ENCODE data around the gene FEV. TPM values are rescaled to one million over a fixed set of nuclear protein-coding genes. Genes with fewer than 3 reads are reported as not detected.
A peak's percentile ranks its signal among the peaks of the same experiment; 100 is the strongest.

The FEV gene
- total and polyA plus RNA-seq, 2 experiments from 2014 or later, result 0.58 to 0.70 TPM

GRCh38 chr2:219030177-219030940, 45.4 kb upstream of the FEV start:
- Histone ChIP-seq H3K4me1 (ENCODE audit: insufficient read depth) (no peaks in the 10 kb centered on the region), H3K27me3 (peaks cover 14% of the 10 kb centered on the region), H4K20me1 (ENCODE audit: insufficient read depth, poor library complexity, severe bottlenecking) (no peaks in the 10 kb centered on the region), H3K27ac (no peak overlapping the region), H3K79me2 (no peaks in the 10 kb centered on the region), H3K4me3 (no peak overlapping the region), H3K9me2 (replicated peaks; ENCODE audit: insufficient read depth) (no peaks in the 10 kb centered on the region), H3K36me3 (replicated peaks; ENCODE audit: insufficient read depth, low read depth) (no peaks in the 10 kb centered on the region), H3K4me2 (no peak overlapping the region), H2AFZ (no peak overlapping the region), H3K9me3 (ENCODE audit: low read depth) (no peaks in the 10 kb centered on the region)
- WGBS (ENCODE audit: low lambda C conversion rate, missing lambda C conversion rate), result 81% methylated on average over 15 of the region's 16 CpGs
- TF ChIP-seq EZH2 (IDR thresholded peaks at IDR 0.05; ENCODE audit: borderline replicate concordance) (no peak), EZH2phosphoT487 (IDR thresholded peaks at IDR 0.05; ENCODE audit: low read depth, severe bottlenecking, unreplicated experiment) (no peak), CTCF (IDR thresholded peaks at IDR 0.05; ENCODE audit: poor library complexity) (no peak)
- no peak for DNase-seq (ENCODE audit: low spot score)

GRCh38 chr2:219029829-219030165, 44.8 kb upstream of the FEV start:
- Histone ChIP-seq H3K9me2 (replicated peaks; ENCODE audit: insufficient read depth) (no peaks in the 10 kb centered on the region), H3K9me3 (ENCODE audit: low read depth) (no peaks in the 10 kb centered on the region), H4K20me1 (ENCODE audit: insufficient read depth, poor library complexity, severe bottlenecking) (no peaks in the 10 kb centered on the region), H2AFZ (no peak overlapping the region), H3K27ac (no peak overlapping the region), H3K27me3 (peaks cover 14% of the 10 kb centered on the region), H3K36me3 (replicated peaks; ENCODE audit: insufficient read depth, low read depth) (no peaks in the 10 kb centered on the region), H3K4me1 (ENCODE audit: insufficient read depth) (no peaks in the 10 kb centered on the region), H3K4me3 (no peak overlapping the region), H3K4me2 (no peak overlapping the region), H3K79me2 (no peaks in the 10 kb centered on the region)
- peak; percentile 90 for DNase-seq (ENCODE audit: low spot score)
- no peak for TF ChIP-seq EZH2phosphoT487 (IDR thresholded peaks at IDR 0.05; ENCODE audit: low read depth, severe bottlenecking, unreplicated experiment)
- TF ChIP-seq CTCF (IDR thresholded peaks at IDR 0.05; ENCODE audit: poor library complexity), result peak; percentile 89
- WGBS (ENCODE audit: low lambda C conversion rate, missing lambda C conversion rate), result 52% methylated on average over 9 of the region's 9 CpGs

DNA sequence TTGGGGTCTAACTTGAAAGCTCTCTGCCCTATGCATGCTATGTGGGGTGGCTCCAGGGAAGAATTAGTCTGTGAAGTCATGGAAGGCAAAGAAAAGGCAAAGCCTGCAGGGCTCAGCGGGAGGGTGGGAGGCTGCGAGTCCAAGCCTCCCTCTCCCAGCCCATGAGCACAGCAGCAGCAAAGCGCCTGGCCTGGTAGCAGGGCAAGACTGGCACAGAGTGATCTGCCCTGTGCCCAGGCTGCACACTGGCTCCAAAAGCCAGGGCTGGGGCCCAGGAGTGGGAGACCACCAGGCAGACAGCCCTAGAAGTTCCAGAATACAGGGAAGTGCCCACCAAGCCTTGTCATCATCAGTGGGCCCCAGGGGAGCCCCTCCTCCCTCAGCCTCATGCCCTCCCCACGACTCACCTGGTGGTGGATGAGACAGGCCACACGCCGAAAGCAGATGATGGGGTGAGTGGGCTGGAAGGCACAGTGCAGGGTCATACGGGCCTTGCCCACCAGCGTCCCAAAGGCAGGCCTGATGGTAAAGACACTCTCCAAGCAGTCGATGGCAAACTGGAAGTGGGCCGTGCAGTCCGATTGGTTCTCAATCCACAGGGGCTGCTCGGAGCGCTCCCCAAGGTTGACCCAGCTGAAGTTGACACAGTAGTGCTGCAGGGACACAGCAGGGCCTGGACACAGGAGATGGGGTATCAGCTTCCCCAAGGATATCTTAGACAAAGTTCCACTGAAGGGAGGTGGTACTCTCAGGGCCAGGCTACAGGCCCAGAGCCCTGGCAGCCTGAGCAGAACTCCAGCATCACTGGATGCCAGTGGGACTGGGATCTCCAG, 44.2 kb upstream of the FEV start:
- Histone ChIP-seq H3K27me3 (peaks cover 14% of the 10 kb centered on the region), H3K27ac (no peak overlapping the region), H3K9me3 (ENCODE audit: low read depth) (no peaks in the 10 kb centered on the region), H3K4me3 (no peak overlapping the region), H3K36me3 (replicated peaks; ENCODE audit: insufficient read depth, low read depth) (no peaks in the 10 kb centered on the region), H3K79me2 (no peaks in the 10 kb centered on the region), H3K4me1 (ENCODE audit: insufficient read depth) (no peaks in the 10 kb centered on the region), H3K9me2 (replicated peaks; ENCODE audit: insufficient read depth) (no peaks in the 10 kb centered on the region), H2AFZ (no peak overlapping the region), H3K4me2 (no peak overlapping the region), H4K20me1 (ENCODE audit: insufficient read depth, poor library complexity, severe bottlenecking) (no peaks in the 10 kb centered on the region)
- WGBS (ENCODE audit: low lambda C conversion rate, missing lambda C conversion rate), result 80% methylated on average over 12 of the region's 13 CpGs
- no peak for TF ChIP-seq EZH2 (IDR thresholded peaks at IDR 0.05; ENCODE audit: borderline replicate concordance)
- no peak for TF ChIP-seq CTCF (IDR thresholded peaks at IDR 0.05; ENCODE audit: poor library complexity)
- TF ChIP-seq EZH2phosphoT487 (IDR thresholded peaks at IDR 0.05; ENCODE audit: low read depth, severe bottlenecking, unreplicated experiment), result no peak
- DNase-seq (ENCODE audit: low spot score), result no peak

All from hepatocyte (in vitro differentiated cells).